ENCODE measurements around the gene EBF4.

Gene EBF4

DNA sequence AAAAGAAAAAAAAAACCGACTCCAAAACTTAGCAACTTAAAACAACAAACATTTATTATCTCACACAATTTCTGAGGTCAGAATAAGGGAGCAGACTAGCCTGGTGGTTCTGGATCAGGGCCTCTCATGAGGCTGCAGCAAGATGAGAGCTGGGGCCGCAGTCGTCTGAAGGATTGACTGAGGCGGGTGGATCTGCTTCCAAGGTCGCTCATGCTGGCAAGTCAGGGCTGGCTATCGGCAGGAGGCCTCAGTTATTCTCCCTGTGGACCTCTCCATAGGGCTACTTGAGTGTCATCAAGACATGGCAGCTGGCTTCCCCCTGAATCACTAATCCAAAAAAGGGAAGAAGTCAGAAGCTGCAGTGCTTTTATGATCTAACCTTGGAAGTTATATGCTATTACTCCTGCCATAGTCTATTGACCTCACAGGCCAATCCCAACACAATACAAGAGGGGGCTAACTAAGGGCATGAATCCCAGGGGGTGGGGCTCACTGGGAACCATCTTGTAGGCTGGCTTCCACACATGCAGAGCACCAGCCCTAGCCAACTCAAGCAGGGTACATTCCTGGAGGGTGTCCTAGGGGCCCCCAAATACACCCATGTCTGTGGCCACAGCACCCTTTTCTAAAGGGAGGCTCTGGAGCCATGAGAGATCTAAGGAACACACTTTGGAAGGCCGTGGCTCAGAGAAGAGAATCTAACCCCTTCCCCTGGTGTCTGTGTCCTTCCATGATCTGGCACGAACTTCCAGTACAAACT is 11.3 kb downstream of the EBF4 start:
- no peak for FAIRE-seq

- FAIRE-seq, result no peak
Observed at GRCh38 chr20:2705931-2706645, 13.5 kb downstream of the EBF4 start.

GRCh38 chr20:2706688-2707352 is 14.2 kb downstream of the EBF4 start:
- FAIRE-seq, result no peak

- FAIRE-seq, result no peak
Observed at GRCh38 chr20:2707353-2708072, 14.9 kb downstream of the EBF4 start.

DNA sequence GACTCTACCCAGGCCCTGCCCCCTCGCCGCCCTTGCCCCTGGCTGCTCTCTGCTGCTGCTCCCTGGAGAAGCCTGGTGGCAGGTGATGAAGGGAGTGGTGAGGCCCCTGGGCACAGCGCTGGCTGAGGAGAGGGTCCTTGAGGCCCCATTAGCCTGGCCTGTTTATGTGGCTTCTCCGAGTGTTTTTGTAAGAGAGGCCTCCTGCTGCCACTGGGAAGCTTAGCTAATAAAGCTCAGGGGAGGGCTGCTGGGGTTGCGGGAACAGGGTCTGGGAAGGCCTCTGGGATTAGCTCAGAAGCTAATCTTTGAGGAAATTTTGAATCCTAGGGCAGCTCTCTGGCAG is 15.5 kb downstream of the EBF4 start:
- FAIRE-seq, result no peak

GRCh38 chr20:2708665-2709064 is 16.1 kb downstream of the EBF4 start:
- FAIRE-seq, result no peak

DNA sequence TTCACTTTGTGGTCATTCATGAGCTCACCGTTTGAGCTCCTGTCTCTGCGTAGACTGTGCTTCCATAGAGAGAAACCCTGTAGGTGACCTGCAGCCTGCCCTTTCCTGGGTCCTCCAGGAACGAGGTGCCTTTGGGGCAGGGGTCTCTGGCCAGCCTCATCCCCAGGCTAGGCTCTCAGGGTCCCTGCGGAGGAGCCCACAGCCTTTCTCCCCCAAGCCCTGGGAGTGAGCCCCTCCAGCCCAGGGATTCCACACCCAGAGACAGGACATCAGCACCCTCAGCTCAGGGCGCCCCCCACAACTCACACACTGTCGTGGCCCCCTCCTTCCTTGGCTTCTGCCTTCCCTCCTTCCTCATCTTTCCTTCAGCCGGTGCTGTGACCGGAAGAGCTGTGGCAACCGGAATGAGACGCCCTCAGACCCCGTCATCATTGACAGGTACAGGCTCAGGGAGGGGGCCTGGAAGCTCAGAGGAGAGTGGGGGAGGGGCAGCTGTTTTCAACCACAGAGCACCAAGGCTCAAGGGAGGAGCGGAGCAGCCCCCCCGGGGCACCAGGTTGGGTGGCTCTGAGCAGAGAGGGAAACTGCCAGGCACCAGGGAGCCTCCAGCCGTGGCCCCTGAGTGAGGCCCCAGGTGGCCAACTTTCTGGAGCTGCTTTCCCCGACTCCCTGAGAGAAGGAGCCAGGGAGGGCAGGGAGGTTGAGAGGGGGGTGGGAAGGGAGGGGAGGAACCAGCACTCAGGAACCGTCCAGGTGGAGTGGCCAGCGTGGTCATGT is 16.8 kb downstream of the EBF4 start:
- no peak for FAIRE-seq

- no peak for FAIRE-seq
Observed at GRCh38 chr20:2713285-2713684, 20.7 kb downstream of the EBF4 start.

DNA sequence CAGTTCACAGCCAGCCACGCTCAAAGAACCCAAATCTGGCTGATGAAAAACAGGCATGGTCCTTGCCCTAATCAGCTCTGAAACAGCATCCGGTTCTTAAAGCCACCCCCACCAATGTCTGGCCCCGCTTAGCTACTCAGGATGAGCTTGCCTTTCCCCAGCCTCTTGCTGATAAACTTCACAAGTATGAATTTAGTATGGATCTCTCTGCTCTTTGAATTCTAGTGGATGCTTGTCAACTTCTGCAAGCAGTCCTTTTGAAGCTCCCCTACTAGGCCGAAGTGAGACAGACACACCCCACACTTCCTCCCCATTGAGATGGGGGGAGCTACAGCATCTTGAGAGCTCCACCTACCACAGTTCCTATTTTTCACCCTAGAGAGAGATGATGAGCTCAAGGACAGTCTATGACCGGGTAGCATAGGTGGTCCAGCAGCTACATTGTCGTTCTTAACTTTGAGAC is 36.7 kb downstream of the EBF4 start:
- FAIRE-seq, result no peak

- FAIRE-seq, result no peak
Observed at GRCh38 chr20:2729791-2730190, 37.2 kb downstream of the EBF4 start.

- FAIRE-seq, result no peak
Observed at GRCh38 chr20:2734899-2735298, 42.3 kb downstream of the EBF4 start.

GRCh38 chr20:2736441-2736840 is 43.9 kb downstream of the EBF4 start:
- no peak for FAIRE-seq

DNA sequence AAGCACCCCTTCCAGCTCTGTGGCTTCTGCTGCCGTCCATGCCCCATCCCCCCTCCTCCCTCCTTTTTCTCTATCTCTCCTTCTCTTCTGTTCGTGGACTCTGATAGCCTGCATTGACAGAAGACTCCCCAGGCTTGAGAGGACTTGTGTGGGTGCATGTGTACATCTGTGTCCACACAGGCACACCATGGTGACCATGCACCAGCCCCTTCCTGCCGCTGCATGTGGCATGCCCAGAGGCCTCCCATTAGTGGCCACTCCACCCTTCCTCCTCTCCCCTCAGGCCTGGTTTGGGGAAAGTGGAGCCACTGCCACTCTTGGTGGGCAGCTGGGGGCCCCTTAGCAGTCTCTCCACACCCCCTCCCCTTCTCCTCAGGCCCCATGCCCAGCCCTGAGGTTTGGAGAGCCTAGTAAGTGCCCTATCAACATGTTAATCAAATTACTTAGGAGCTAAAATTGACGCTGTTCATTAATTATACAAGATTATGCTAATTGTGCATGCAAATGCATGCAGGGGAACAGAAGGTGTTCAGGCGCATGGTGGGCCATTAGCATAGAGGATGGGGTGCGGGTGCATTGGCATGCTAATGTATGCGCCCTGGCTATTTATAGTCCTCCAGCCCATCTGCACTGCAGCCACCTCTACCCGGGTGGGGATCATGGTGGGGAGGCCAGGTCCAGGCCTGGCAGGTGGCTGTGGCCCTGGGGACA is 45.9 kb downstream of the EBF4 start:
- no peak for FAIRE-seq

- no peak for FAIRE-seq
Observed at GRCh38 chr20:2739042-2739398, 46.4 kb downstream of the EBF4 start.

GRCh38 chr20:2740702-2741101 is 48.1 kb downstream of the EBF4 start:
- no peak for FAIRE-seq

DNA sequence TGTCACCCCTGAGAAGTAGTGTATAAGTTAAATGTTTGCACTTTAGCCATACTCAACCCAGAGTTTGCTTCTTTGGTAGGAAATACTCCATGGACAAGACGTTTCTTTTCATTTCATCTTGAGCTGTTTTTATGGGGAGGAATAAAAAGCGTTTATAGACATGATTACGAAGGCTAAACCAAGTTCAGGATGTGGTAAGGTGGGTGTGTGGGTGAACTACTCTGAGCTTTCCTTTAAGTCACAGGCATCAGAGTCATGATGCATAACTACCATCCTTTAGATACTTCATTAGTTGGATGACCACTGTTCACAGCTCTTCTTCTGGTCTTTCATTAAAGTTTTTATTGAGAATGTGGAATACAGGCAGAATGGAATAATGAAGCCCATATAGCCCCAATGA is 48.9 kb downstream of the EBF4 start:
- FAIRE-seq, result no peak

DNA sequence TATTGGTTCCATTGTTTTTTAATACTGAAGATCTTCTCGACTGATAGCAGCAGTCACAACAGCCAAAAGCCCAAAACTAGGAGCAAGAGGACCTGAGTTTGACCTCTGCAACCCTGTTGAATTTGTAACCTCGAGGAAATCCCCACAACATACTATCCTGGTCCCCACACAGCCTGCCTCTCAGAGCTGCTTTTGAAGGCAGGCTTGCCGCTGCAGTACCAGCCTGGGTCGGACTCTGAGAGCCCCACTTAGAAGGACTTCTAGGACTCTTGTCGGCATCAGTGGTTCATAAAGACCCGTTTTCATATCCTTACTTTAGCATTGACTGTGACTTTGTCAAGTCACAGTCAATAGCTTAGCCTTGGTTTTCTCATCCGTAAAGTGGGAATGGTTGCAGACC is 49.3 kb downstream of the EBF4 start:
- FAIRE-seq, result no peak

- no peak for FAIRE-seq
Observed at GRCh38 chr20:2742431-2742830, 49.9 kb downstream of the EBF4 start.

DNA sequence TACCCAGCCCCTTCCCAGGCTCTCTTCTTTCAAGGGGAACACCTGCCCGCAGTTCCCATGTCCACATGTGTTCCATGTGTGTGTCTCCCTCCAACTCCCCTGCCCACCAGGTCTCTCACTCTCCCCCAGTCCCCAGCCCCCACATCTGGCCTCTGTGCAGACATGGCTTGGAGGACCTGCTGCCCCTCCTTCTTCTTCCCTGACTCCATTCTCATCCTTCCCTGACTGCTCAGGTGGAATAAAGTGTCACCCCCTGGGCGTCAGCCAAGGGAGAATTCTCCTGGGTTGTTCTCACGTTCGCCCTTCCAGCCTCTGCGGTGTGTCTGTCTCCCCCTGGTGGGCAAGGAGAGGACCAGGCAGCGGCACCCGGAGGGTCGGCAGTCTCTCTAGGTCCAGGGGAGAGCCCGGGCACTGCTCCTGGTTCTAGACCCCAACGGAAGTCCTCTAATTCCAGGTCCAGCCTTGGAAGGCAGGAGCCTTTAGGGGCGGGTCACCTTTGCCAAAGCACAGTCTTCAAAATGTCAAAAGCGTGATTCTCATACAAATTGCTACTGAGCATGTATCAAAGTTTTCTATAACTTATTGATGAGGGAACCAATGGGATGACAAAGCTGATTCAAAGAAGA is 50.5 kb downstream of the EBF4 start:
- no peak for FAIRE-seq

GRCh38 chr20:2745060-2745910 is 52.7 kb downstream of the EBF4 start:
- FAIRE-seq, result no peak

Data from islet of Langerhans (tissue), 1 donor.